ENCODE results near the gene CFAP90. TPM values are rescaled to one million over a fixed set of nuclear protein-coding genes. Genes with fewer than 3 reads are reported as not detected.
A peak's percentile ranks its signal among the peaks of the same experiment; 100 is the strongest.

CFAP90 gene
- total and polyA plus RNA-seq, 7 donors = not detected

- no peaks in the 10 kb centered on the region for H3K27me3 ChIP-seq (ENCODE audit: insufficient read depth in 3 of 3, low read length in 2 of 3)
- H3K9me3 ChIP-seq = no peaks in the 10 kb centered on the region
- peaks cover 0 to 41% of the 10 kb centered on the region in 2 donors for H3K36me3 ChIP-seq (ENCODE audit: insufficient read depth in 1 of 2, low read depth in 1 of 2)
- WGBS, 3 donors = 18 to 23% (median 21%) methylated on average over 12 of the region's 12 CpGs
- H3K4me1 ChIP-seq = no peaks in the 10 kb centered on the region
- peak; percentile 95 to 98 (median 96) for ATAC-seq
- peak overlapping the region; percentile 23 for H3K27ac ChIP-seq
- DNase-seq = peak; percentile 86 to 88
- H3K4me3 ChIP-seq = no peak overlapping the region
- intact Hi-C loops (cut with DNase I) = loop anchor here in 1 of 2 donors (5.0 to 10.0 kb wide), 2 partner anchors 421 to 554 kb away; partner anchors contain the start of gene ADCY2
- TF ChIP-seq CTCF (IDR thresholded peaks at IDR 0.05) = peak; percentile 82
These were observed 34.9 kb downstream of the CFAP90 start for GRCh38 chr5:7815892-7816534.

- H3K4me1 ChIP-seq = no peaks in the 10 kb centered on the region
- no peaks in the 10 kb centered on the region for H3K9me3 ChIP-seq
- no peak overlapping the region for H3K27ac ChIP-seq
- no peaks in the 10 kb centered on the region for H3K27me3 ChIP-seq (ENCODE audit: insufficient read depth in 3 of 3, low read length in 2 of 3)
- H3K36me3 ChIP-seq (ENCODE audit: insufficient read depth in 1 of 2, low read depth in 1 of 2) = peaks cover 0 to 30% of the 10 kb centered on the region in 2 donors
- ATAC-seq (no peak), DNase-seq (no peak)
- TF ChIP-seq CTCF (IDR thresholded peaks at IDR 0.05) = no peak
- no peak overlapping the region for H3K4me3 ChIP-seq
- 75 to 92% (median 82%) methylated on average over 10 of the region's 10 CpGs for WGBS, 3 donors
- intact Hi-C loops (cut with DNase I) = loop anchor here in 1 of 2 donors (5.0 to 10.0 kb wide), 3 partner anchors 43 to 553 kb away; partner anchors contain the start of gene ADCY2
These were observed 36.1 kb downstream of the CFAP90 start for GRCh38 chr5:7814816-7815215.

GRCh38 chr5:7813576-7813975 is 37.4 kb downstream of the CFAP90 start:
- WGBS, 3 donors = 78 to 86% (median 84%) methylated on average over 3 of the region's 3 CpGs
- H3K9me3 ChIP-seq = no peaks in the 10 kb centered on the region
- H3K27me3 ChIP-seq (ENCODE audit: insufficient read depth in 3 of 3, low read length in 2 of 3) = no peaks in the 10 kb centered on the region
- TF ChIP-seq CTCF (IDR thresholded peaks at IDR 0.05) = no peak
- DNase-seq (no peak), ATAC-seq (no peak)
- intact Hi-C loops (cut with DNase I) = loop anchor here in 1 of 2 donors (5.0 to 10.0 kb wide), 2 partner anchors 41 to 419 kb away; partner anchors contain the start of gene ADCY2
- H3K36me3 ChIP-seq (ENCODE audit: insufficient read depth in 1 of 2, low read depth in 1 of 2) = peaks cover 0 to 17% of the 10 kb centered on the region in 2 donors
- no peaks in the 10 kb centered on the region for H3K4me1 ChIP-seq
- H3K4me3 ChIP-seq = no peak overlapping the region
- no peak overlapping the region for H3K27ac ChIP-seq

- WGBS, 3 donors = 68 to 79% (median 72%) methylated on average over 2 of the region's 2 CpGs
- DNase-seq (no peak), ATAC-seq (no peak)
- no peak overlapping the region for H3K27ac ChIP-seq
- peaks cover 0 to 13% of the 10 kb centered on the region in 2 donors for H3K36me3 ChIP-seq (ENCODE audit: insufficient read depth in 1 of 2, low read depth in 1 of 2)
- no peaks in the 10 kb centered on the region for H3K27me3 ChIP-seq (ENCODE audit: insufficient read depth in 3 of 3, low read length in 2 of 3)
- no peak overlapping the region for H3K4me3 ChIP-seq
- H3K9me3 ChIP-seq = no peaks in the 10 kb centered on the region
- intact Hi-C loops (cut with DNase I) = loop anchor here in 1 of 2 donors (5.0 to 10.0 kb wide), 2 partner anchors 41 to 418 kb away; partner anchors contain the start of gene ADCY2
- TF ChIP-seq CTCF (IDR thresholded peaks at IDR 0.05) = no peak
- no peaks in the 10 kb centered on the region for H3K4me1 ChIP-seq
These were observed 37.9 kb downstream of the CFAP90 start for GRCh38 chr5:7813007-7813406.
